Neural cell (in vitro differentiated cells): ENCODE results near the gene GRK4. TPM values are rescaled to one million over a fixed set of nuclear protein-coding genes. Genes with fewer than 3 reads are reported as not detected.
A peak's percentile ranks its signal among the peaks of the same experiment; 100 is the strongest.

Experiments
- H2AFZ ChIP-seq: fragments of 200-600, 300-800 bp; sonication (generic), shearing (Covaris generic); 2 replicates; pipeline ENCODE4 v1.6.0; 2014; ENCODE audit warnings: low read depth, mild to moderate bottlenecking, antibody characterized with exemption, low read length, moderate library complexity
- H3F3A ChIP-seq: fragments of 200-600 bp; shearing (Covaris generic); 2 replicates; pipeline ENCODE4 v1.6.1; 2016; ENCODE audit warnings: mild to moderate bottlenecking, moderate library complexity, mixed read lengths, antibody characterized with exemption, low read length; ENCODE audit not compliant: insufficient read depth, poor library complexity, severe bottlenecking
- H3K27ac ChIP-seq: fragments of 200-600, 300-800 bp; sonication (generic), shearing (Covaris generic); 2 replicates; pipeline ENCODE4 v1.5.1; 2014; ENCODE audit warnings: mild to moderate bottlenecking, low read length, moderate library complexity
- H3K27me3 ChIP-seq: fragments of 300-800, 200-600 bp; sonication (generic), shearing (Covaris generic); 2 replicates; pipeline ENCODE4 v1.6.0; 2014; ENCODE audit warnings: mild to moderate bottlenecking, low read depth, low read length, moderate library complexity; ENCODE audit not compliant: insufficient read depth
- H3K36me3 ChIP-seq: fragments of 300-800, 200-600 bp; sonication (generic), shearing (Covaris generic); 2 replicates; pipeline ENCODE4 v1.5.1; 2014; ENCODE audit warnings: mild to moderate bottlenecking, antibody characterized with exemption, low read length, moderate library complexity; ENCODE audit not compliant: insufficient read depth
- H3K4me2 ChIP-seq: fragments of 300-800, 200-600 bp; sonication (generic), shearing (Covaris generic); 2 replicates; pipeline ENCODE4 v1.6.0; 2014; ENCODE audit warnings: mild to moderate bottlenecking, low read length
- H3K4me3 ChIP-seq: fragments of 300-800, 200-600 bp; sonication (generic), shearing (Covaris generic); 2 replicates; pipeline ENCODE4 v1.5.1; 2014; ENCODE audit warnings: mild to moderate bottlenecking, low read length, moderate library complexity
- H3K79me2 ChIP-seq: fragments of 200-600 bp; shearing (Covaris generic); replicated peaks from 2 replicates; pipeline ENCODE4 v1.6.0; 2014; ENCODE audit warnings: mild to moderate bottlenecking, low read length, moderate library complexity; ENCODE audit not compliant: insufficient read depth
- H3K9ac ChIP-seq: fragments of 300-800, 200-600 bp; sonication (generic), shearing (Covaris generic); 2 replicates; pipeline ENCODE4 v1.6.1; 2016; ENCODE audit warnings: mild to moderate bottlenecking, low read length, mixed read lengths
- H3K9me2 ChIP-seq: fragments of 200-600 bp; shearing (Covaris generic); 2 replicates; pipeline ENCODE4 v1.6.1; 2016; ENCODE audit warnings: mild to moderate bottlenecking, low read length, mixed read lengths; ENCODE audit not compliant: insufficient read depth
- H3K9me3 ChIP-seq: fragments of 200-600, 300-800 bp; sonication (generic), shearing (Covaris generic); 2 replicates; pipeline ENCODE4 v1.6.1; 2016; ENCODE audit warnings: mild to moderate bottlenecking, mixed run types, low read length, moderate library complexity, mixed read lengths
- H4K20me1 ChIP-seq: fragments of 200-600 bp; shearing (Covaris generic); 2 replicates; pipeline ENCODE4 v1.6.1; 2016; ENCODE audit warnings: mild to moderate bottlenecking, mixed run types; ENCODE audit not compliant: insufficient read depth
- CTCF ChIP-seq: fragments of 450-650 bp; IDR thresholded peaks from 2 replicates; pipeline ENCODE4 v1.5.1; 2014; ENCODE audit warnings: antibody characterized with exemption, mild to moderate bottlenecking, moderate library complexity; ENCODE audit not compliant: poor library complexity, severe bottlenecking
- EP300 ChIP-seq: fragments of 450-650 bp; conservative IDR thresholded peaks from 2 replicates; pipeline ENCODE4 v1.6.1; 2014; ENCODE audit warnings: antibody characterized with exemption, mild to moderate bottlenecking, moderate library complexity; ENCODE audit not compliant: poor library complexity, severe bottlenecking
- EZH2 ChIP-seq: fragments of 200-600, 300-800 bp; shearing (Covaris generic), sonication (generic); IDR thresholded peaks from 2 replicates; pipeline ENCODE4 v1.6.1; 2014; ENCODE audit warnings: antibody characterized with exemption, low read length, borderline replicate concordance, mild to moderate bottlenecking; ENCODE audit not compliant: insufficient read depth, poor library complexity, severe bottlenecking
- MXI1 ChIP-seq: fragments of 450-650 bp; conservative IDR thresholded peaks from 2 replicates; pipeline ENCODE4 v1.6.1; 2014; ENCODE audit warnings: antibody characterized with exemption, mild to moderate bottlenecking; ENCODE audit not compliant: poor library complexity, severe bottlenecking
- POLR2AphosphoS5 ChIP-seq: IDR thresholded peaks from 2 replicates; pipeline ENCODE4 v1.6.1; 2012
- RAD21 ChIP-seq: fragments of 450-650 bp; conservative IDR thresholded peaks from 2 replicates; pipeline ENCODE4 v1.6.1; 2014; ENCODE audit warnings: antibody characterized with exemption, mild to moderate bottlenecking, moderate library complexity
- SMC3 ChIP-seq: fragments of 450-650 bp; conservative IDR thresholded peaks from 2 replicates; pipeline ENCODE4 v1.6.1; 2014; ENCODE audit warnings: antibody characterized with exemption, mild to moderate bottlenecking, moderate library complexity; ENCODE audit not compliant: poor library complexity
- TAF1 ChIP-seq: IDR thresholded peaks from 2 replicates; pipeline ENCODE4 v1.6.1; 2012; ENCODE audit warnings: low read depth
- polyA plus RNA-seq: library from polyadenylated mRNA; depleted of rRNA; stranded (reverse); fragments of >200 nt; gene quantifications from 2 replicates; pipeline ENCODE4 v1.2.3, GENCODE V29; 2014
- TF ChIP-seq, protein P1 (sequence below): IDR thresholded peaks from 2 replicates; pipeline ENCODE4 v1.6.1; 2012; ENCODE audit warnings: borderline replicate concordance

GRK4 gene
- polyA plus RNA-seq, 1 donor from 2014 or later, result 17.4 TPM

- Histone ChIP-seq H3K4me3 (peak overlapping the region; percentile 73), H3K27me3 (no peaks in the 10 kb centered on the region), H3K27ac (no peak overlapping the region), H3K9me2 (no peaks in the 10 kb centered on the region), H3K79me2 (peaks cover 14% of the 10 kb centered on the region), H3K4me2 (peak overlapping the region; percentile 14), H3K36me3 (no peaks in the 10 kb centered on the region), H3K9ac (no peak overlapping the region), H3K9me3 (no peaks in the 10 kb centered on the region), H4K20me1 (no peaks in the 10 kb centered on the region), H2AFZ (no peak overlapping the region), H3F3A (no peaks in the 10 kb centered on the region)
- no peak for TF ChIP-seq EP300
- TF ChIP-seq CTCF, result no peak
- TF ChIP-seq POLR2AphosphoS5, result no peak
- TF ChIP-seq RAD21, result no peak
- TF ChIP-seq SMC3, result no peak
- TF ChIP-seq MXI1, result no peak
- TF ChIP-seq, protein P1, sequence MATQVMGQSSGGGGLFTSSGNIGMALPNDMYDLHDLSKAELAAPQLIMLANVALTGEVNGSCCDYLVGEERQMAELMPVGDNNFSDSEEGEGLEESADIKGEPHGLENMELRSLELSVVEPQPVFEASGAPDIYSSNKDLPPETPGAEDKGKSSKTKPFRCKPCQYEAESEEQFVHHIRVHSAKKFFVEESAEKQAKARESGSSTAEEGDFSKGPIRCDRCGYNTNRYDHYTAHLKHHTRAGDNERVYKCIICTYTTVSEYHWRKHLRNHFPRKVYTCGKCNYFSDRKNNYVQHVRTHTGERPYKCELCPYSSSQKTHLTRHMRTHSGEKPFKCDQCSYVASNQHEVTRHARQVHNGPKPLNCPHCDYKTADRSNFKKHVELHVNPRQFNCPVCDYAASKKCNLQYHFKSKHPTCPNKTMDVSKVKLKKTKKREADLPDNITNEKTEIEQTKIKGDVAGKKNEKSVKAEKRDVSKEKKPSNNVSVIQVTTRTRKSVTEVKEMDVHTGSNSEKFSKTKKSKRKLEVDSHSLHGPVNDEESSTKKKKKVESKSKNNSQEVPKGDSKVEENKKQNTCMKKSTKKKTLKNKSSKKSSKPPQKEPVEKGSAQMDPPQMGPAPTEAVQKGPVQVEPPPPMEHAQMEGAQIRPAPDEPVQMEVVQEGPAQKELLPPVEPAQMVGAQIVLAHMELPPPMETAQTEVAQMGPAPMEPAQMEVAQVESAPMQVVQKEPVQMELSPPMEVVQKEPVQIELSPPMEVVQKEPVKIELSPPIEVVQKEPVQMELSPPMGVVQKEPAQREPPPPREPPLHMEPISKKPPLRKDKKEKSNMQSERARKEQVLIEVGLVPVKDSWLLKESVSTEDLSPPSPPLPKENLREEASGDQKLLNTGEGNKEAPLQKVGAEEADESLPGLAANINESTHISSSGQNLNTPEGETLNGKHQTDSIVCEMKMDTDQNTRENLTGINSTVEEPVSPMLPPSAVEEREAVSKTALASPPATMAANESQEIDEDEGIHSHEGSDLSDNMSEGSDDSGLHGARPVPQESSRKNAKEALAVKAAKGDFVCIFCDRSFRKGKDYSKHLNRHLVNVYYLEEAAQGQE, result no peak
- no peak for TF ChIP-seq TAF1
- TF ChIP-seq EZH2, result no peak
Measured at GRCh38 chr4:2932951-2933565, 30.3 kb upstream of the GRK4 start.

DNA sequence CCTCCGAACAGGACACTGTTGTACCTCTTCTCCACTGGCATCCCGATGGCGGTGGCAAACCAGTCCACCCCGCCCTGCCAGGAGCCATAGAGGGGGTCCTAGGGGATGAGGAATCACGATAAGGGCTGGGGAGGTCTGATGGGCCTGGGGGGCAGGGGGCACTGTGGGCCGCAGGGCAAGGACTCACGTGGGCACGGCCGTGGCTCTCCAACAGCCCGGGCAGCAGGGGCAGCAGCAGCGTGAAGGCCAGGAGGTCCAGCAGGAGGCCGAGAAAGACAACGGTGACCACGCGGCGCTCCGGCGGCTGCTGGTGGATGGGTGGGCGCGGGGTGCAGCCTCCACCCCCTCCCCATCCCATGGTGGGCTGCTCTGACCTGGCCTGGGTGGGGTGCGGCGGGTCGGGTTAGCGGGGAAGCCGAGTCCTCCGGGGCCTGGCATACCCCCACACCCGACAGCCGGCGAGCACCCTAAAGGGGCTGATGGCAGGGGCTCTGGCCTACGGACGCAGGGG lies 29.8 kb upstream of the GRK4 start:
- Histone ChIP-seq H3K4me2 (peak overlapping the region; percentile 14), H4K20me1 (no peaks in the 10 kb centered on the region), H3F3A (no peaks in the 10 kb centered on the region), H2AFZ (no peak overlapping the region), H3K4me3 (peak overlapping the region; percentile 73), H3K27ac (peak overlapping the region; percentile 28), H3K79me2 (peaks cover 14% of the 10 kb centered on the region), H3K27me3 (no peaks in the 10 kb centered on the region), H3K36me3 (no peaks in the 10 kb centered on the region), H3K9me2 (no peaks in the 10 kb centered on the region), H3K9me3 (no peaks in the 10 kb centered on the region), H3K9ac (peak overlapping the region; percentile 65)
- no peak for TF ChIP-seq EP300
- no peak for TF ChIP-seq EZH2
- TF ChIP-seq SMC3, result no peak
- TF ChIP-seq CTCF, result no peak
- no peak for TF ChIP-seq POLR2AphosphoS5
- TF ChIP-seq TAF1, result no peak
- TF ChIP-seq RAD21, result no peak
- TF ChIP-seq, protein P1, result no peak
- TF ChIP-seq MXI1, result no peak
